Measurements from ENCODE around the gene RGS17.
"Not testable (repeated sequence)": the region's sequence is repeated elsewhere in the genome, so short reads cannot be mapped to it uniquely, and the experiment has no call there.

The RGS17 gene

GRCh38 chr6:153123801-153124200, 7.3 kb downstream of the RGS17 start:
- no peak for DNase-seq

- DNase-seq: no peak
Measured at GRCh38 chr6:153121311-153121710, 9.8 kb downstream of the RGS17 start.

DNA sequence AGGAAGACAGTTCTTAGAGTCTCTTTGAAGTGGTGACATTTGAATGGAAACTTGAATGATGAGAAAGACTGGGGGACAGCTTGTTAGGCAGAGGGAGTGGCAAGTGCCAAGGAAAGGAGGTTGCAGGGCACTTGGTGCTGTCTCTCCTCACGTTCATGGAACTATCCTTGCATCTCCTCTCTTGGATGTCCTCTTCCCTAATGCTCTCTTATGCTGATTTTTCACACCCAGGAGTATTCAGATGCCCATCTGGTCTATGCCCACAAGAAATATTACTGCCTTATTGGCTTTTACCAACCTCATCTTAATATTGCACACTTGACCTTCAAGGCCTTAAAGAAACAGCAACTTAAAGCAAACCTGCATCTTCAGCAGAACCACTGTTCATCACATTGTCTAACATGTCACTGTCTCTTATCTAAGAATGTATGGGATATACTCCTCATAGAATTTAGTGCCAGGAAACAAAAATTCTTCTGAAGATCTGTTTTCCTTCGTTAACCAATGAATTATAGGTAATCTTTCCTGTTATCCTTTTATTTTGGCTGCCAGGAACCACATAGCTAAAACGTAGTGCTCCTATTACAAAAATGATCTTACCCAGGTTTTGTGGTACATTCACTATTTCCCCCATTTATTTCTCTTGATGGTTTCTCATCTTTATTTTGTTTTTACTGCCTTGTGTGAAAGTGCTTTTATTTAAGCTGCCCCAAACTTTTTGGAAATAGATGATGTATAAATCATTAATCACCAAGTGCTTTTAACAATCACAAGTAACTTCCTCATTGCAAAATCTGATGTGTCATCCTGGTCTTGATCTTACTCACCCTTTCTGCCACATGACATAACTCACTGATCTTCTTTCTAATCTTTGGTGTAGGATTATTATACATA, 12.8 kb downstream of the RGS17 start:
- DNase-seq: no peak

GRCh38 chr6:153111082-153111481, 20.0 kb downstream of the RGS17 start:
- DNase-seq: not testable (repeated sequence)

DNA sequence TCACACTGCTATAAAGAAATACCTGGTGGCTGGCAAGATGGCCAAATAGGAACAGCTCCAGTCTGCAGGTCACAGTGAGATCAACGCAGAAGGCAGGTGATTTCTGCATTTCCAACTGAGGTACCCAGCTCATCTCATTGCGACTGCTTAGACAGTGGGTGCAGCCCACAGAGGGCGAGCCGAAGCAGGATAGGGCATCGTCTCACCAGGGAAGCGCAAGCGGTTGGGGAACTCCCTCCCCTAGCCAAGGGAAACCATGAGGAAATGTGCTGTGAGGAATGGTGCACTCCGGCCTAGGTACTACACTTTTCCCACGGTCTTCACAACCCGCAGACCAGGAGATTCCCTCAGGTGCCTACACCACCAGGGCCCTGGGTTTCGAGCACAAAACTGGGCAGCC, 20.5 kb downstream of the RGS17 start:
- DNase-seq: not testable (repeated sequence)

- DNase-seq: peak in 1 of 3 experiments; percentile 55
Measured at GRCh38 chr6:153108315-153108714, 22.8 kb downstream of the RGS17 start.

GRCh38 chr6:153106021-153106420, 25.1 kb downstream of the RGS17 start:
- no peak for DNase-seq

GRCh38 chr6:153104220-153104619, 26.9 kb downstream of the RGS17 start:
- peak in 1 of 3 experiments; percentile 51 for DNase-seq

DNA sequence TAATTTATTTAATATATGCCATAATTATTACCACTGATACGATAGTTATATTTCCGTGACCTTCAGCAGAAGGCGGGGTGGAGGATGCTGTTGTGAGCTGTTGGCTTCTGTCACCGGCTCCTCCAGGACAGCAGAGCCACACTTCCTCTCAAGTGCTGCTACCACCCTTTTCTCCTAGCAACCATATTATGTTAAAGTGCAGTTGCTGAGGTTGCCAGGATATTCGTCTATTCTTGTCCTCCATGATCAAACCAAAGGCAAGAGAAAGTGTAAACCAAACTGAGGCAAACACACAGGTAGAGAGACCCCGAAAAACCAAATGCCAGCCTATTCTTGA, 27.8 kb downstream of the RGS17 start:
- DNase-seq: peak; percentile 21 to 89 (median 62)

- DNase-seq: no peak
Measured at GRCh38 chr6:153102605-153103318, 28.3 kb downstream of the RGS17 start.

GRCh38 chr6:153101461-153101860, 29.6 kb downstream of the RGS17 start:
- no peak for DNase-seq

- DNase-seq: no peak
Measured at GRCh38 chr6:153099636-153100035, 31.4 kb downstream of the RGS17 start.

DNA sequence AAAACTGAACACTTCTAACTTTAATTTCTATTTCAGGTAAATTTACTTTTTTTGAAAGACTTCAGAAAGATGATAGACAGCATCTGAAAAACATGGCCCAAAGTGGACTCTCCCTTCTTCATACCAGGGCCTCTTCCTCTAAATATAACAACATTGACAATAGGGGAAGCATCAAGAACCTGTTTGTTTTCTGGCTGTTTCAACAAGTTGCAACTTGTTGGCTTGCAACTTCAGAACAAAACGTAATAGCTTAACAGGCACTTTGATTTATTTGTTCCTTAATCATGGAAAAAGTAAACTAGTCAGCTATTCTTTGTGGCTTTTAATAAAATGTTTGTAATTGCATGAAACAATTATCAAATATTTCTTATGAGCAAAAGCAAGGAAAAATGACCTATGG, 34.3 kb downstream of the RGS17 start:
- DNase-seq: peak in 2 of 3 experiments; percentile 36 to 87

- DNase-seq: peak in 1 of 3 experiments; percentile 19
Measured at GRCh38 chr6:153096031-153096430, 35.1 kb downstream of the RGS17 start.

- peak in 1 of 3 experiments; percentile 31 for DNase-seq
Measured at GRCh38 chr6:153092082-153093013, 38.7 kb downstream of the RGS17 start.

GRCh38 chr6:153090241-153090930, 40.7 kb downstream of the RGS17 start:
- peak in 1 of 3 experiments; percentile 9 for DNase-seq

DNA sequence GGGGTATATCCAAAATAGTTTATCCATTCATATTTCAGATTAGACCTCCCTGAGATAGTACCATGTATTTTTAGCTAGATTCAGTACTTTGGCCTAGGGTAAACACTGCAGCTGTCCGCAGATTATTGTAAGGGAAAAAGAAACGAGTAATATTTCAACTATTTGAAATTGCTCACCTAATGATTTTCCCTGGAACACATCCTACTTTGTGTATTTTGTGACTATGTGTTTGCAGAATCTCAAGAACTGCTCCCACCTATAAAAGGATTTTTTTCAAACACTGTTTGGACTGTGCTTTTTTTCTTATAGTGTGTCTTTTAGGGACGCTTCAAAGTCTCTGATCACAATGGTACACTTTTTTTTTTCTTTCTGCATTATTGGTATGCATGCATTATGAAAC, 42.3 kb downstream of the RGS17 start:
- no peak for DNase-seq

- no peak for DNase-seq
Measured at GRCh38 chr6:153087436-153087835, 43.6 kb downstream of the RGS17 start.

DNA sequence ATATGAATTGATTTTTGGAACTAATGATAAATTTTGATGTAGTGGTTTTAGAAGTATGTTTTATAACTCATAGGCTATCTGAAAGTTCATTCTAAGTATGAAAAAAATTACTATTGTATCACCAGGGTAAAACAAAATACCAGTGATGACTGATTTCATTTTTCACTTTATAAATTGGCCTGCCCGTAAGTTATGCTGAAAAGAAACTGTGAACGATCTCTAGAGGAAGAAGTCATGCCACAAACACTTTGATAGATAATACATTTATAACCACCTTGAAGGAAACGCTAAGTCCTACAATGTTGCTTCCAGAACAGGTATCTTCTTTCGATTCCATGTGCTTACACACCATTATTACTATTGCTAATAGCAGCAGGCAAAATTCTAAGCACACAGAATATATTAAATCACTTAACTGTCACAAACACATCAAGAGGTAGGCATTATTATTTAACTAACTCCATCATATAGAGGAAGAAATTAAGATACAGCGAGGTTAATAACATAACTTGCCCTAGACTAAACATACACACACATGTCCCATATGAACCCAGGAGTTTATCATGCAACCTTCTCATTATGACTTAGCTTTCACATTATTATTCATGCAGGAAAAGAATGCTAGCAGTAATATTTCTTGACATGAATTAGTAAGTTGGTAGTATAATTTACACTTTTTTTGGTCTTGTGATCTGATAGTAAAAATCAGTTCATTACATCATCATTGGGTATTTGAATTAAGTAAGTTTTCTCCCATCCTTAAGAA, 44.7 kb downstream of the RGS17 start:
- DNase-seq: no peak

- no peak for DNase-seq
Measured at GRCh38 chr6:153085239-153085638, 45.8 kb downstream of the RGS17 start.

DNA sequence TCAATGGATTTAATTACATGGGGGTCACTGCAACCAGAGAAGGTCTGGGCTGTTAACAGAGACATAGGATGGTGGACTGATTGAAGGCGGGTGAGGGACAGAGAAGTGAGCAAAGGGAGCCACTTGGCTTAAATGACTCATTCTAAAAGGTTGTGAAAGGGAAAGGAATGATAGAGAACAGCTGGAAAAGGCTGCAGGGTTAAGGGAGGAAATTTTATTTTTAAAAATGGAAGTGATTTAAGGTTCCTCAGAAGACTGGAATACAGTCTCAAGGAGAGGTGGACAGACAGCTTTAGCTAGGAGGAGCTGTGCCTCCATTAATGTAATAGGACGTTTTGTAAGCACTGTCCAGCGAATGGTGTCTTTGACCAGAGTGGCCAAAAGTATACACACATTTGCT, 46.7 kb downstream of the RGS17 start:
- DNase-seq: no peak

DNA sequence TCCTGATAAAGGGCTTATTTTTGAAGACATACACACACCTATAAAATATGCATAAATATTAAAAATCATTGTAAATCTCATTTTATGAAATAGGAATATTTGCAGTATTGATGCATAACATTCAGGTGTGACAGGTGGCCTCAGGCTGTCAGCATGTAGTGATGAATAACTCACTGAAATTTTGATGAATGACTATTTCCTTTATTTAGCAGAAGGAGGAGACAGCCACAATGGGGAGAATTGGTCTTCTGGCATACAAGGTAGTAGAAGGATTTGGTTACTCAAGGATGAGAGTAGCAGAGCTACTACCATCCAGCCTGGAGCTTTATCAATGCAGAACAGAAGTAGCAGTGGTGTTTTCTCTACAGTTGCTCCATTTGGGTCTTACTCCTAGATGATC, 47.2 kb downstream of the RGS17 start:
- DNase-seq: peak in 1 of 3 experiments; percentile 48

All from NCI-H1417 (cell line).